K562 (cell line): Measurements from ENCODE around the gene INSL3. TPM values are rescaled to one million over a fixed set of nuclear protein-coding genes. Genes with fewer than 3 reads are reported as not detected.

ENCODE experiments used
- CBFA2T2 ChIP-seq: fragments of 450-650 bp; conservative IDR thresholded peaks from 2 replicates; pipeline ENCODE4 v1.6.1; 2017; ENCODE audit warnings: mild to moderate bottlenecking
- HEY1 ChIP-seq: fragments of 250-450 bp; sonication (Bioruptor Pico); IDR thresholded peaks from 2 replicates; pipeline ENCODE4 v1.5.0; 2020; ENCODE audit warnings: mild to moderate bottlenecking, moderate library complexity, borderline replicate concordance
- JUND ChIP-seq, 2 experiments: IDR thresholded peaks; 2 replicates in 1 of 2; 3 replicates in 1 of 2; pipeline ENCODE4 v1.6.1; 2011; ENCODE audit warnings: borderline replicate concordance in 2 of 2, low read depth in 2 of 2, low read length in 2 of 2, improper control_type of control experiment in 1 of 2, missing biosample characterization in 1 of 2, missing genetic modification characterization in 1 of 2, missing genetic modification reagents in 1 of 2
- MAFF ChIP-seq: IDR thresholded peaks from 2 replicates; pipeline ENCODE4 v1.6.1; 2012; ENCODE audit warnings: low read length, improper control_type of control experiment
- NFIX ChIP-seq: fragments of 250-450 bp; sonication (Bioruptor Pico); IDR thresholded peaks from 2 replicates; pipeline ENCODE4 v1.4.0; 2020; ENCODE audit warnings: low read depth, mild to moderate bottlenecking, moderate library complexity
- PBX2 ChIP-seq, 2 experiments: IDR thresholded peaks in 1 of 2; conservative IDR thresholded peaks in 1 of 2; 2 replicates each; pipeline ENCODE4 v1.6.1; 2016; ENCODE audit warnings: low read depth in 2 of 2, mild to moderate bottlenecking in 1 of 2, missing compliant biosample characterization in 1 of 2, missing genetic modification characterization in 1 of 2, moderate library complexity in 1 of 2
- PRDM10 ChIP-seq: fragments of 450-650 bp; IDR thresholded peaks from 2 replicates; pipeline ENCODE4 v1.6.1; 2018; ENCODE audit not compliant: partially characterized antibody
- TFE3 ChIP-seq: fragments of 450-650 bp; formaldehyde crosslinking; IDR thresholded peaks from 2 replicates; pipeline ENCODE4 v1.4.0; 2020; ENCODE audit warnings: mild to moderate bottlenecking, mixed read lengths
- ZBTB9 ChIP-seq: fragments of 450-650 bp; formaldehyde crosslinking; IDR thresholded peaks from 2 replicates; pipeline ENCODE4 v1.4.0; 2020; ENCODE audit warnings: mild to moderate bottlenecking, moderate library complexity
- ZNF449 ChIP-seq: fragments of 250-450 bp; sonication (Bioruptor Pico); IDR thresholded peaks from 2 replicates; pipeline ENCODE4 v1.8.0; 2022; ENCODE audit warnings: moderate library complexity, mild to moderate bottlenecking, inconsistent platforms
- ZNF717 ChIP-seq: fragments of 250-450 bp; sonication (Bioruptor Pico); IDR thresholded peaks from 2 replicates; pipeline ENCODE4 v1.5.0; 2021
- ZNF77 ChIP-seq: fragments of 250-450 bp; sonication (Bioruptor Pico); IDR thresholded peaks from 2 replicates; pipeline ENCODE4 v1.5.0; 2020
- polyA plus RNA-seq, 8 experiments: library from polyadenylated mRNA; depleted of rRNA in 4 of 8; stranded (reverse) in 5 of 8; unstranded in 3 of 8; fragments of >200 nt; fragmentation: Nextera tagmentation in 2 of 8; fragmentation: Illumina TruSeq in 1 of 8; extraction: Ambion mirVana in 2 of 8; extraction: Trizol in 1 of 8; gene quantifications; 2 replicates each; pipeline versions ENCODE4 v1.2.1 to v1.2.3, GENCODE V29; 2011 to 2014; ENCODE audit warnings: inconsistent platforms in 1 of 8, missing spikeins in 1 of 8
- total RNA-seq, 7 experiments: library from RNA; depleted of rRNA in 6 of 7; stranded (reverse); fragments of >200 nt in 6 of 7; fragmentation: Illumina TruSeq in 2 of 7; extraction: Trizol in 2 of 7; gene quantifications; 2 replicates each; pipeline versions ENCODE4 v1.2.1 to v1.2.3, GENCODE V29; 2011 to 2021; ENCODE audit warnings: low replicate concordance in 1 of 7

Gene INSL3
- total and polyA plus RNA-seq, 9 of the 15 experiments (the other 6 are each of a cell fraction or from before 2014, with no cell fraction given) = not detected

GRCh38 chr19:17794731-17795494 is 26.4 kb downstream of the INSL3 start, which contains the start of gene B3GNT3 (continued):
- TF ChIP-seq ZNF449 (CRISPR knock-in tag) (no peak), JUND (IDR thresholded peaks at IDR 0.05; ENCODE audit: borderline replicate concordance, low read depth, low read length) (0 out of 2 replicates have a peak, but pooled peaks have one; percentile 21), JUND (tag; IDR thresholded peaks at IDR 0.05; ENCODE audit: borderline replicate concordance, low read depth, low read length) (no peak), MAFF (no peak), HEY1 (CRISPR knock-in tag) (no peak), NFIX (CRISPR knock-in tag) (peak; percentile 70), CBFA2T2 (no peak), ZBTB9 (CRISPR knock-in tag) (no peak), PBX2 (CRISPR knock-in tag; IDR thresholded peaks at IDR 0.05; ENCODE audit: low read depth) (no peak), PBX2 (tag; conservative IDR thresholded peaks at IDR 0.05; ENCODE audit: low read depth) (no peak), ZNF77 (CRISPR knock-in tag) (no peak), ZNF717 (CRISPR knock-in tag) (no peak), TFE3 (no peak), PRDM10 (peak; percentile 14)
